ENCODE data around the gene AK8.

- TF ChIP-seq POLR2A (IDR thresholded peaks at IDR 0.05), result no peak
- no peak for TF ChIP-seq EP300 (IDR thresholded peaks at IDR 0.05)
- TF ChIP-seq CTCF (IDR thresholded peaks at IDR 0.05), result no peak
- no peak for TF ChIP-seq POLR2AphosphoS5 (IDR thresholded peaks at IDR 0.05)
Observed at GRCh38 chr9:132776891-132777290, 101.2 kb downstream of the AK8 start.
